ENCODE results near the gene MORC2.
A peak's percentile ranks its signal among the peaks of the same experiment; 100 is the strongest.

Gene MORC2

DNA sequence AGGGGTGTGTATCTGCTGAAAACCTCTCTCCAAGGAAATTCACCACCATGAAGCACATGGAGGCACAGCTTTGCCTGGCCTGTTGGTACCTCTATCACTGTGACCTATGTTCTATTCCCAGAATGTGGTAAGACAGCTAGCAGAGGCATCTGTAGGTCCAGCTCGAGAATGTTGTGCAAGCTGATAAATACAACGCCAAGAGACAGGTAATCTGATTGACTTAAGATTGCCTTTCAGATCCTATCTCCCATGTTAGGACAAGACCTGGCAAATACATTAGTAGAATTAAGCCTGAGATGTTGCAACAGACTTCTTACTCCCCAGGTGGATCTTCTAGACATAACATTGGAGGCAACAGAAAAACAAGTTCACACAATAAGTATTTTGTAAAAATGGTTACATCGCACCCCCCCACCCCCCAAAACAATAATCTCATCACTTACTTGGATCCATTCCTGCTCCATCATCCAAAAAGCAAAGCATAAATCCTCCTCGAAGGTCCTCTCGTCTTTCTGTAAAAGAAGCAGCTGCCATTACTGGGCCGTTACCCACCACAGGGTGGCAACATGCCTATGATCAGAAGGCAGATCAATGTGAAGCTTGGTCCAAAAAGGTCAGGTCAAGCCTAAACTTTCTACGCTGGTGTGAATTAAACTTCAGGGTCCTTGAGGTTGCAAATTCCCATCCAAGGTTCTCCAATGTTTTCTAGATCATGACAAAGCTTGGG is 18.5 kb downstream of the MORC2 start:
- DNase-seq (ENCODE audit: low read depth): no peak

DNA sequence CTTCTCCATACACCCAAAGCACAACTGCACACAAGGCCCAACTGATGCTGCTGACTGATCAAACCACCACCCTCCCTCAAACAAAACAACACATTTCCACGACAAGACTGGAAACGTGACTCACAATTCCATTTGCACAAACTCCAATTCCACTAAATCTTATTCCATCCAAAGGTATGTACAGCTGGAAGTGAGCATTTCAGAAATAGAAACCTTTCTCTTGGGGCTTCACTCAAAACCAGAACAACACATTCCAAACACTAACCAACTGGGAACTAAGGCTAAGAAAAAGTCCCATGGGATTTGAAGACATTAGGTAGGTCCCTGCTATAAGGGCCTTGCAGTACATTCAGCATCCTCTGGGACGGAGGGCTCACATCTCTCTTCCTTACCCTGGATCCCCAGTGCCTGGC is 19.6 kb downstream of the MORC2 start:
- no peak for DNase-seq (ENCODE audit: low read depth)

- DNase-seq (ENCODE audit: low read depth): no peak
These were observed 20.6 kb downstream of the MORC2 start for GRCh38 chr22:30947816-30948454.

GRCh38 chr22:30947173-30947815 is 21.3 kb downstream of the MORC2 start:
- no peak for DNase-seq (ENCODE audit: low read depth)

DNA sequence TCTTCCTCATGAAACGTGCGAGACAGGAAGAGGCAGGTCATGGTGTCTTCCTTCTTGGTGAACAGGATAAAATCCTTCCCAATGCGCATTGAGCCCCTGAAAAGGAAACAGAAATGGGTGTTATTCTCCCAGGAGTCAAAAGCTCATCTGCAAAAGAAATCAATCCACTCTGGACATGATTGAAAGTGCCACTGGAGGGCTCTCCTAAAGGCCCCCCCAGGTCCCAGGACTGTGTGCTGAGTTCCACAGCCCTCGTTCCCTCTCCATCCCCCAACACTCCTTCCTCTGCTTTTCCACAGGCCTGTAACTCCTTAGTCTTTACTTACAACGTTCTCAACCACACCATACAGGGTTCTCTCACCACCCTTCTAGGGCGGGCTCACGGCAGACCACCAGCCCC is 22.2 kb downstream of the MORC2 start:
- no peak for DNase-seq (ENCODE audit: low read depth)

DNA sequence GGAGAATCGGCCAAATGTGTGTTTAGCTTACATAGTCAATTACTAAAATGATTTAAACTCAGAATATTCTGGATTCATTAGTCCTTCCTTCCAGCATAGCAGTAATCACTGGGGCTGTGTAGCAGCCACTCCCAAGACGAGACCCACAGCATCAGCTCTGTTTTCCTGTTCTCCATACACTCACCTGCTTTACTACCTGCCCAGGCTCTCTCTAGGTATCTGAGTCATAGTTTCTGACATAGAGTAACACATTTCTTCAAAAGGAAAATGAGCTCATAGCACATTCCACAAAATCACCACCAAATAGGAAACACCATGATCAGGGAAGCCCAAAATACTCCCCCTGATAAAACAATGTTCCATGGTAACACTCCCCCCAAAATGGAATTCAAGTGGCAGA is 22.9 kb downstream of the MORC2 start:
- DNase-seq (ENCODE audit: low read depth): no peak

DNA sequence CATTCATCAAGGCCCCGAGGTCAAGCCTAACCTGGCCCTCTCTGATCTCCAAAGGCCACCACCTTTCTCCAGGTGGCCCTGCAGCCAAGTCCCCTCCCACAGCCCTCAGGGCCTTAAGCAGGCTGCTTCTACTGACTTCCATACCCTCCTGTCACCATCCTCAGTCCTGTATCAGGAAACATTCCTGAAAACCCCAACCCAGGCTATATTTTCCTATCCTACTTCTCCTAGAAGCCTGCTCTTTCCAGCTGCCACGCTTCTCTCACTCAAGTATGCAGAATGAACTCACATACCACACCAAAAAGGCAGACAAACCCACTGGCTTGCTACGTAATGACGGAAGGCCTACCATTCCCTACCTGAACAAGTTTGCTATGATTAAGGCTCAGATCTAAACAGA is 23.6 kb downstream of the MORC2 start:
- no peak for DNase-seq (ENCODE audit: low read depth)

GRCh38 chr22:30943368-30943767 is 25.2 kb downstream of the MORC2 start:
- DNase-seq (ENCODE audit: low read depth): no peak

- DNase-seq (ENCODE audit: low read depth): no peak
These were observed 27.2 kb downstream of the MORC2 start for GRCh38 chr22:30941363-30941740.

DNA sequence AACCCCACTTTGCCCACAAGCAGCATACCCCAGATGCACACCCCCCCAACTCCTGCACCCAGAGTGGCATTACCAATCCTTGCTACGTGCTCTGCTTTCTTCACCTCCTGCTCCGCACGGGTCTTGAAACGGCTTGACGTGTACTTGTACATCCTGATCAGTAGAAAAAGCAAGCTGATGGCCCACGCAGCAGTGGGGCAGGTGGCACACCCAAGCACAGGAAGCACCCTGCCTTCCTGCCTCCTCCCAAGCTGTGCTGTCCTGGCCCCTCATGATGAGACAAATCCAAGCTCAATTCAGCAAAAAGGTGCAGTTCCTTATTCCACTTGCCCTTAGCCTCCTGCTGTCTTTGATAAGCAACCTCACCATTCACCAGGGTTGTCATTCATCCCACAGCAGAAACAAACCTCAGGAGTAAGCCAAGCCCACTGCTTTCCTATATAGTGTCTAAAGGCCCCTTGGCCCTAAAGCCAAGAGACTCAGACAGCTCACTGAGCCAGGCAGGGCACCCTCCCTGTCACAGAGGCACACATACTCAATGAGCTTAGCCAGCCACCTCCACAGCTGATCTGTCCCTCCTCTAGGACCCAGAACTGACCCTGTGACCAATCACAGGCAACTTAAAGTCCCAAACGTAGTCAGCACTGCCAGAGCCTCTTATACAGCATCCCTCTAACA is 27.8 kb downstream of the MORC2 start:
- DNase-seq (ENCODE audit: low read depth): no peak

DNA sequence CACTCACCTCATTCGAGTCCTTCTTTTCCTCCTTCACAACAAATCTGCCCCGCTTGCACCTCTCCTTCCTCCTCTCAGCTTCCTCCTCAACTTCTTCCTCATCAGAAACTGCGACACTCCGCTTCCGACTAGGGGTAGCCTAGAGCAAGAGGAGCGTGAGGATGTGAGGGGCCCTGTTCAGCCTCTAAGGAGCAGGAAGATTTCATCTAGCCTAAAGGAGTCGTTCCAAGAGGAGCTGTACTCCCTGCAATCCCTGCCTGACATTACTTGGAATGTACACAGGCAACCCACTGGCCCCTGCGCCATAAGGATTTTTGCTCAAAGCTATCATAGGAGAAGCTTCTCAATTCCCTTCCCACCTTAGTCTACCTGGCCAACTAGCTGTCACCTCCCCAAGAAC is 34.5 kb downstream of the MORC2 start:
- DNase-seq (ENCODE audit: low read depth): no peak

- no peak for DNase-seq (ENCODE audit: low read depth)
These were observed 35.1 kb downstream of the MORC2 start for GRCh38 chr22:30933457-30933856.

GRCh38 chr22:30932661-30933060 is 35.9 kb downstream of the MORC2 start:
- no peak for DNase-seq (ENCODE audit: low read depth)

- DNase-seq (ENCODE audit: low read depth): no peak
These were observed 36.9 kb downstream of the MORC2 start for GRCh38 chr22:30931541-30932300.

GRCh38 chr22:30930228-30930627 is 38.3 kb downstream of the MORC2 start:
- no peak for DNase-seq (ENCODE audit: low read depth)

GRCh38 chr22:30928401-30928800 is 40.2 kb downstream of the MORC2 start:
- no peak for DNase-seq (ENCODE audit: low read depth)

GRCh38 chr22:30927806-30928205 is 40.8 kb downstream of the MORC2 start:
- no peak for DNase-seq (ENCODE audit: low read depth)

GRCh38 chr22:30926706-30927105 is 41.9 kb downstream of the MORC2 start:
- no peak for DNase-seq (ENCODE audit: low read depth)

DNA sequence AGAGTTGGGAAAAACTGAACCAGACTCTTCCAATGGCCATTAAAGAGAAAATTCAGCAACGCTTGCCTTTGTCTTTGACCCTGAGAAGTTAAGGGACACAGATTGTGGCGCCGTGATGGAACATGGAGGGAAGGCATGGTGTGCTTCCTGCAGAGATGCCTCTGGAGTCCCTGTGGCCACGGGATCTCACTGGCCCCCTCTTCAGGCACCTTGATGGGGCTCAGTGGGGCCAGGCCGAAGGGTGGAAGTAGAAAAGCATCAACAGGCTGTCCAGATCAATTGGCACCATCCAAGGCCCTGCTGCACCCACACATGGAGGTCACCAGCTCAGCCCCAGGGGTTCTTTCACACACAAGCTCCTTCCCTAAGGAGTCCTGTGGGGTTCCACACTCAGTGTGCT is 42.9 kb downstream of the MORC2 start:
- no peak for DNase-seq (ENCODE audit: low read depth)

DNA sequence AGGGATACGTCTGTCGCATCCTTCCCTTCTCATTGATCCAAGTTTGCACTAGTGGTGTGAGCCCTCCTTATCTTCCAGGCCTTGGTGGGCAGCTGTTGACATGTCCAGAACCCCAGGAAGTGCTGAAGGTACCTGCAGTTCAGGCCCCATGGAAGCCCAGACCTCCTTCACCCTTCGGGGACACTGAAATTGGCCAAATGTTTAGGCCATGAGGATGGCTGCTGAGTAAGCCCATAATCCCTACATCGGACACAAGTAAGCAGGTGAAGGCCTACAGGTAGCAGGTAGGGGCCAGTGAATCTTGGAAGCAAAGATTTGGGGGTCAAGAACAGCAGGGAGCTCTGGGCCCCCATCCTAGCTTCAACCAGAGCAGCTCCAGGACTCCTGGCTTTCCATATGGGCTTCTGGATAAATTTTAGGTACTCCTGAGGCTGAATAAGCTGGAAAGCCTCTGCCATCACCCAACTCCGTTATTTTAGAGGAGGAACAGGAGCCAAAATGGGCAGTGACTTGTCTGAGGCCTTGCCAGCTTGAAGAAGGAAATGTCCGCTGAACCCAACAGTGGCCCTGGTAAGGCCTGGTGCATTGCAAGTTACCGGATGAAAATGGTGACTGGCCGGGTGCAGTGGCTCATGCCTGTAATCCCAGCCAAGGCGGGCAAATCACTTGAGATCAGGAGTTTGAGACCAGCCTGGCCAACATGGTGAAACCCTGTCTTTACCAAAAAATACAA is 45.2 kb downstream of the MORC2 start:
- DNase-seq (ENCODE audit: low read depth): no peak

- DNase-seq (ENCODE audit: low read depth): peak; percentile 62
These were observed 46.4 kb downstream of the MORC2 start for GRCh38 chr22:30922151-30922611.
